Liver (tissue), 3 donors: ENCODE results near the gene DENND1C.

Experiments
- TAF1 ChIP-seq: conservative IDR thresholded peaks from 2 replicates; pipeline ENCODE4 v1.6.1; 2016; ENCODE audit warnings: antibody characterized with exemption, mild to moderate bottlenecking
- TF ChIP-seq, protein P1 (sequence below): fragments of 150-350 bp; IDR thresholded peaks from 2 replicates; pipeline ENCODE4 v1.5.1; 2017; ENCODE audit warnings: improper control_type of control experiment, low read depth, low read length; ENCODE audit not compliant: missing input control
- TF ChIP-seq, protein P2 (sequence below): IDR thresholded peaks from 2 replicates; pipeline ENCODE4 v1.6.1; 2016; ENCODE audit warnings: antibody characterized with exemption
- TF ChIP-seq, protein P3 (sequence below): IDR thresholded peaks from 2 replicates; pipeline ENCODE4 v1.6.1; 2016; ENCODE audit warnings: antibody characterized with exemption
- donor health status: healthy.
- donor health status: healthy.

DNA sequence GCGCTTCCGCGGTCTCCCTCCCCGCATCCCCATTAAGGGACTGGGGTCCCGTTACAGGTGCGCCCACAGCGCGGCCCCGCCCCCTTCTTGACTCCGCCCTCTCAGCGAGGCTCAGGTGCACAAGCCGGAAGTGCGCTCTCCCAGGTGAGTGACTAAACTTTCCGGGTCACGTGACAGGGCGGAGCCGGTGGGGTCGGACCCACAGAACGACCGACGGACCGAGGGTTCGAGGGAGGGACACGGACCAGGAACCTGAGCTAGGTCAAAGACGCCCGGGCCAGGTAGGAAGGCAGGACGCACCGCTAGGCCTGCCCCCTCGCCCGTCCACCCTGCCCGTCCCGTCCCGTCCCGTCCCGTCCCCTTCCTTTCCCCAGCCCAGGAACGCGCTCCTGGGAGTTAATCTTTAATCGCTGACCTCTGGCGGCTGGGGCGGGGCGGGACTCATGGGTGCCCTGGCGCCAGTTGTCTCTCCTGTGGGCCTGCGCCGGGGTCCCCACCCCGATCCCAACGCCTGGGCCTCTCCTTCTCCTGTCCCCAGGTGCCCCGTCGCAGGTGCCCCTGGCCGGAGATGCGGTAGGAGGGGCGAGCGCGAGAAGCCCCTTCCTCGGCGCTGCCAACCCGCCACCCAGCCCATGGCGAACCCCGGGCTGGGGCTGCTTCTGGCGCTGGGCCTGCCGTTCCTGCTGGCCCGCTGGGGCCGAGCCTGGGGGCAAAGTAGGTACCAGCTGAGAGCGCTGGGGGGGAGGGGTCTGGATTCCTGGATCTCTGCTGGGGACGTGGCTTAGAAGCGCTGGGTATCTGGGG, 17.3 kb downstream of the DENND1C start, which contains the start of gene CRB3:
- TF ChIP-seq, protein P1, sequence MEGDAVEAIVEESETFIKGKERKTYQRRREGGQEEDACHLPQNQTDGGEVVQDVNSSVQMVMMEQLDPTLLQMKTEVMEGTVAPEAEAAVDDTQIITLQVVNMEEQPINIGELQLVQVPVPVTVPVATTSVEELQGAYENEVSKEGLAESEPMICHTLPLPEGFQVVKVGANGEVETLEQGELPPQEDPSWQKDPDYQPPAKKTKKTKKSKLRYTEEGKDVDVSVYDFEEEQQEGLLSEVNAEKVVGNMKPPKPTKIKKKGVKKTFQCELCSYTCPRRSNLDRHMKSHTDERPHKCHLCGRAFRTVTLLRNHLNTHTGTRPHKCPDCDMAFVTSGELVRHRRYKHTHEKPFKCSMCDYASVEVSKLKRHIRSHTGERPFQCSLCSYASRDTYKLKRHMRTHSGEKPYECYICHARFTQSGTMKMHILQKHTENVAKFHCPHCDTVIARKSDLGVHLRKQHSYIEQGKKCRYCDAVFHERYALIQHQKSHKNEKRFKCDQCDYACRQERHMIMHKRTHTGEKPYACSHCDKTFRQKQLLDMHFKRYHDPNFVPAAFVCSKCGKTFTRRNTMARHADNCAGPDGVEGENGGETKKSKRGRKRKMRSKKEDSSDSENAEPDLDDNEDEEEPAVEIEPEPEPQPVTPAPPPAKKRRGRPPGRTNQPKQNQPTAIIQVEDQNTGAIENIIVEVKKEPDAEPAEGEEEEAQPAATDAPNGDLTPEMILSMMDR, result no peak
- TF ChIP-seq, protein P2, sequence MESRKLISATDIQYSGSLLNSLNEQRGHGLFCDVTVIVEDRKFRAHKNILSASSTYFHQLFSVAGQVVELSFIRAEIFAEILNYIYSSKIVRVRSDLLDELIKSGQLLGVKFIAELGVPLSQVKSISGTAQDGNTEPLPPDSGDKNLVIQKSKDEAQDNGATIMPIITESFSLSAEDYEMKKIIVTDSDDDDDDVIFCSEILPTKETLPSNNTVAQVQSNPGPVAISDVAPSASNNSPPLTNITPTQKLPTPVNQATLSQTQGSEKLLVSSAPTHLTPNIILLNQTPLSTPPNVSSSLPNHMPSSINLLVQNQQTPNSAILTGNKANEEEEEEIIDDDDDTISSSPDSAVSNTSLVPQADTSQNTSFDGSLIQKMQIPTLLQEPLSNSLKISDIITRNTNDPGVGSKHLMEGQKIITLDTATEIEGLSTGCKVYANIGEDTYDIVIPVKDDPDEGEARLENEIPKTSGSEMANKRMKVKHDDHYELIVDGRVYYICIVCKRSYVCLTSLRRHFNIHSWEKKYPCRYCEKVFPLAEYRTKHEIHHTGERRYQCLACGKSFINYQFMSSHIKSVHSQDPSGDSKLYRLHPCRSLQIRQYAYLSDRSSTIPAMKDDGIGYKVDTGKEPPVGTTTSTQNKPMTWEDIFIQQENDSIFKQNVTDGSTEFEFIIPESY, result no peak
- TF ChIP-seq, protein P3, sequence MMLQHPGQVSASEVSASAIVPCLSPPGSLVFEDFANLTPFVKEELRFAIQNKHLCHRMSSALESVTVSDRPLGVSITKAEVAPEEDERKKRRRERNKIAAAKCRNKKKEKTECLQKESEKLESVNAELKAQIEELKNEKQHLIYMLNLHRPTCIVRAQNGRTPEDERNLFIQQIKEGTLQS, result no peak
- TF ChIP-seq TAF1, result no peak
